GM12874 (cell line): ENCODE results near the gene EXOC3.

ENCODE experiments used
- TF ChIP-seq, protein P1 (sequence below): IDR thresholded peaks from 2 replicates; pipeline ENCODE4 v1.5.1; 2011; ENCODE audit warnings: low read depth, mild to moderate bottlenecking, control low read depth, low read length, moderate library complexity; ENCODE audit not compliant: insufficient read depth

EXOC3 gene

DNA sequence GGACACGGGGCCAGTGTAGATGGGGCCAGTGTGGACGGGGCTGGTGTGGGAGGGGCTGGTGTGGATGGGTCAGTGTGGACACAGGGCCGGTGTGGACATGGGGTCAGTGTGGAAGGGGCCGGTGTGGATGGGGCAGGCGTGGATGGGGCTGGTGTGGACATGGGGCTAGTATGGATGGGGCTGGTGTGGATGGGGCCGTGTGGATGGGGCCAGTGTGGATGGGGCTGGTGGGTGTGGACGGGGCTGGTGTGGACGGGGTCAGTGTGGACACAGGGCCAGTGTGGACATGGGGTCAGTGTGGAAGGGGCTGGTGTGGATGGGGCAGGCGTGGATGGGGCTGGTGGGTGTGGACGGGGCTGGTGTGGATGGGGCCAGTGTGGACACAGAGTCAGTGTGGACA, 57.5 kb downstream of the EXOC3 start:
- TF ChIP-seq, protein P1, sequence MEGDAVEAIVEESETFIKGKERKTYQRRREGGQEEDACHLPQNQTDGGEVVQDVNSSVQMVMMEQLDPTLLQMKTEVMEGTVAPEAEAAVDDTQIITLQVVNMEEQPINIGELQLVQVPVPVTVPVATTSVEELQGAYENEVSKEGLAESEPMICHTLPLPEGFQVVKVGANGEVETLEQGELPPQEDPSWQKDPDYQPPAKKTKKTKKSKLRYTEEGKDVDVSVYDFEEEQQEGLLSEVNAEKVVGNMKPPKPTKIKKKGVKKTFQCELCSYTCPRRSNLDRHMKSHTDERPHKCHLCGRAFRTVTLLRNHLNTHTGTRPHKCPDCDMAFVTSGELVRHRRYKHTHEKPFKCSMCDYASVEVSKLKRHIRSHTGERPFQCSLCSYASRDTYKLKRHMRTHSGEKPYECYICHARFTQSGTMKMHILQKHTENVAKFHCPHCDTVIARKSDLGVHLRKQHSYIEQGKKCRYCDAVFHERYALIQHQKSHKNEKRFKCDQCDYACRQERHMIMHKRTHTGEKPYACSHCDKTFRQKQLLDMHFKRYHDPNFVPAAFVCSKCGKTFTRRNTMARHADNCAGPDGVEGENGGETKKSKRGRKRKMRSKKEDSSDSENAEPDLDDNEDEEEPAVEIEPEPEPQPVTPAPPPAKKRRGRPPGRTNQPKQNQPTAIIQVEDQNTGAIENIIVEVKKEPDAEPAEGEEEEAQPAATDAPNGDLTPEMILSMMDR, result no peak

DNA sequence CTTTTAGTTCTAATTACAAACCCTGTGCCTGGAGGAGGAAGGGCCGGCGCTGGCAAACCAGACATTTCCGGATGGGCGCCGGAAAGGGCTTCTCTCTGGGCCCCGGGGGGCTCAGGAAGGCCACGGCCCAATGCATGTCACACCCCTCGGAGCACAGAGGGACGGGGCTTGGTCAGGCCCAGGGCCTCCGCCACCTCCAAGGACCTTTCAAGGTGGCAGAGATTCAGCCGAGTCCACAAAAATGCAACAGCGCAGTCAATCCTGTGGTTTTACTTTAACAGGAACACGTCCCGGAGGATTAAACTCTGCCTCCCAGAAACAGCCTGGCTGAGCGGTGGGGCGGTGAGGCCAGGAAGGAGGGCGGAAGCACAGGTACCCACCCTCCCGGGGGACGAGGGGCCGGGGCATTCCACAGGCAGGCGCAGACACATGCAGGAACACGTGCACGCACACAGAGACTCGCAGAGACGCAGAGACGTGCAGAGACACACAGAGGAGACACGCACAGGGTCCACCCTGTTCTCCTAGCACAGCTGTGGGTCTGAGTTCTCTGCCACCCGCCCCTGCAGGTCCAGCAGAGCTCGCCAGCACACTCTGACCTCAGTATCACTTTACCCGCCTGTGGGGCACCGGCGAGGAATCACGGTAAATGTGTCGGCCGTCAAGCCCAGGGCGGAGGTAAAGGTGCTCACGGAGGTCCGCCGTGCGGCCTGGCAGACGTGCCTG, 58.3 kb downstream of the EXOC3 start:
- TF ChIP-seq, protein P1, result no peak

DNA sequence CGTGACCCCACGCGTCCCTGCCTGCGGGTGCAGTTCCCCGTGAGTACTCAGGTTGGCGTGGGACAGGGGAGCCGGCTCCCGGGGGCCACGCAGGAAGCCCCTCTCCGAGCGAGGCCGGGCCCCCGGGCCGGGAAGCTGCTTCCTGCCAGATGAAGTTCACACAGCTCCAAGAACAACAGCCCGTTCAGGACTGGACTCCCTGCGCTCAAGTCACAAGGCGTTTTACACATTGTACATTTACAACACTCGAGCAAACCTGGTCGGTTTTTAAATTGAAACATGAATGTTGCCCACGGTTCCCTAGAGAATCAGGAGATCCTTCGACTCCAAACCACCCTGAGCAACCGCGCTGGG, 58.8 kb downstream of the EXOC3 start:
- TF ChIP-seq, protein P1, result no peak

DNA sequence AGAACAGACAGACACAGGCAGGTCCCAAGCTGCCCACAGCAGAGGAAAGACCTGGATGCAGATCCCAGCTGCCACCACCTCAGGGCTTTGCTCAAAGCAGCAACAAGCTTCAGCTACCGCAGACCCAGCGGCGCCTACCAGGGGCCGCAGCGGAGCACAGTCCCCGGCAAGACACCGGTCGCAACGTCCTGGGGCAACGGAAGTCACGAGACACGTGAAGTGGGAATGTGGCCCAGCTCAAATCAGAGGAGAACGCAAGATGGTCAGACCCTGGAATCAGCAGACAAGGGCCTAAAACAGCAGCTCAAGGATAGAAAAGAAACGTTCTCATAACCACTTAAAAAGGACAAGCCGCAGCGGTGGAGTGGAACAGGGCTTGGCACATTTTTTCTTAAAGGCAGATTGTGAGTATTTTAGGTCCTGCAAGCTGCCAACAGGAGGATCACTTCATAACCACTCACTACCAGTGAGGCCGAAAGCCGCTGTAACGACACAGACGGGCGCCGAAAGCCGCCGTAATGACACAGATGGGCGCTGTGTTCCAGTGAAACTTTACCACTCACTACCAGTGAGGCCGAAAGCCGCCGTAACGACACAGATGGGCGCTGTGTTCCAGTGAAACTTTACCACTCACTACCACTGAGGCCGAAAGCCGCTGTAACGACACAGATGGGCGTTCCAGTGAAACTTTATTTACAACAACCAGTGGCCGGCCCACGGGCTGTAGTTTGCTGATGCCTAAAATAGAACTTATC, 59.5 kb downstream of the EXOC3 start:
- TF ChIP-seq, protein P1, result no peak

DNA sequence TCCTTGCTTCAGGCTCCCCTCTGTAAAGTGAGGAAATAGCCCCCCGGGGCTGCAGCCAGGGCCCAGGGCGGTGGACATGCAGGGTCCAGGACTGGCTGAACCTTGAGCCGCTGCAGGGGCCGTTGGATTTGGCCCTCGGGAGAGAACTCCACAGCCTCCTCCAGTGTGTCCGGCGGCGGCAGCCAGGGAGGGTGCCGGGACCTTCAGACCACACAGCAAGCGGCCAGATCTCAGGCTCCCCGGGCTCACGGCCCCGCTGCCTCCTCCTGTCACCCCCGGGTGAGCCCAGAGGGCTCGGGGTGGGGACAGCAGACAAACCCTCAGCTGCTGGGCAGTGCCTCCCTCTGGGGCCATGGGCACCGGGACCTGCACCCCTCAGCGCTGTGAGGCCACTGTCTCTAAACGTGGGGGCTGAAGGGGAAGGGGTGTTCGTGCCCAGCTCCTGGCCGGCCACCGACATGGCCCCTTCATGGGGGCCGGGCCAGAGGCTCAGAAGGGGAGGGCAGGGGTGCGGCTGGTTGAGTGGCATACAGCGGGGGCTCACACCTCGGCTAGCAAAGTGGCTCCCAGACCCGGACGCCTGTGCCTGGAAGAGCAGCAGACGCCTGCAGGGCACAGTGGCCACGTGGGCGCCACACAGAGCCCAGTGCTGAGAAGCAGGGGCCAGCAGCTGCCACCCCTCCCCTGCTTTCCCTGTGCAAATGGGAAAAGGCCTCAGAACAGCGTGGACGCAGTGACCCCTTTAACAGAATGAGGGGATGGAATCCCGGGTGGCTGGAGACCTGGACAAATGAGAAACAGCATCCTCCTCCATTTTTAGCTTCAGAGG, 61.6 kb downstream of the EXOC3 start:
- TF ChIP-seq, protein P1, result no peak

DNA sequence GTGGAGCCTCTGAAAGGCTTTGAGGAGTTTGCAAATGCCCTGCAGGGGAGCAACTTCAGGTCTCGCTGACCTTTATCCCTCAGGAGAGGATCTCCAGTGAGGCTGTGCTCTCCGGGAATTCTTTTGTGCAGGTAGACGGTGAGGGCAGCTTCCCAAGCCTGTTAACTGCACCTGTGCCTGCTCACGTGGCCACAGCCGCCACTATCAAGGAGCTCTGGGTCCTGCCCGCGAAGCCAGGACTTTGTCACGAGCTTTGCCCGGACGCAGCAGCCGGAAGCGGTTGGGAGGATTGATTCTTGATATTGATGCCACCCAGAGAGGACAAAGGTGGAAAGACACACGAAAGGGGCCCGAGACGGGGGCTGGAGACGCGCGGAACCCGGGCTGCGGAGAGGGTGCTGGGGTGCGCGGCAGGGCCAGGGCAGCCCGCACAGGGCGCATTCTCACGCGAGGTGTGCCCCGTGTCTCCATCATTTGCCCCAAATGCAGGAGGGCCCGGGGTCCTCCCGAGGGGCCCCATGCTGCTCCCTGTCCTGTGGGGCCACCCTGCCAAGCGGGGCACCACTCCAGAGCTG, 63.1 kb downstream of the EXOC3 start:
- TF ChIP-seq, protein P1, result no peak
